ENCODE measurements around the gene C20orf204.
A peak's percentile ranks its signal among the peaks of the same experiment; 100 is the strongest.

C20orf204 gene

GRCh38 chr20:64027981-64028685 lies 7.8 kb upstream of the C20orf204 start:
- no peak for DNase-seq

- DNase-seq: no peak
Observed at GRCh38 chr20:64029293-64030117, 6.5 kb upstream of the C20orf204 start.

DNA sequence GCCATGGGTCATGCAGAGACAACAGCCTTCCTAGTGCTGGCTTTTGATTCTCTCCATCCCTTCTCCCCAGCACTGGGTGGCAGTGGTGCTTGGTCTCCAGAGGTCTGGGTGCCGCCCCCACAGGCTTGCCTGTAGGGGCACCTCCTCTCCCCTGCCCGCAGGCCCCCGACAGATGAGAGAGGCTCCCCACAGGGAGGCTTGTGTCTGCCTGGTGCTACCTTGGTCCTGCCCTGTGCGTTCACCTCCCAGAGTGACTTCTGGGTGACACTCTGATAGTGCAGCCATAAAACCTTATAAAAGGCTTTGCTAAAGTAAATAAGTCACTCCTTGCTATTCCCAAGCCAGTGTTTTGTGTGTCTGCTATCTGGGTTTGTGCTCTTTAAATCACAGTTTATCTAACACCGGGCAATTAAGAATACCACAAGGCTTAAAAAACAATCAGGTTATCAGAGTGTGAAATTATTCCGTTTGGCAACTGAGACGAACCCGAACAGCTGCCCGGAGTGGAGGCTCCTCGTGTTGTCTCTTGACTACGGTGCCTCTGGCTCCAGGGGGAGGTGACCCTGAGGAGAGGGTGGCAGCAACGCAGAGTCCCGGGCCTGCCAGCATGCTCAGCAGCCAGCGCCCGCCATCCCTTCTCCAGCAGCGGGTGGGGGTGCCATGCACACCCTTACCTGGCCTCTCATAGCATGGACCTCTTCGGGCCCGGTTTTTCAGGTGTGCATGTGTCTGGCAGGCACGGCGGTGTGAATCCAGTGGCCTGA lies 5.4 kb upstream of the C20orf204 start:
- no peak for DNase-seq

DNA sequence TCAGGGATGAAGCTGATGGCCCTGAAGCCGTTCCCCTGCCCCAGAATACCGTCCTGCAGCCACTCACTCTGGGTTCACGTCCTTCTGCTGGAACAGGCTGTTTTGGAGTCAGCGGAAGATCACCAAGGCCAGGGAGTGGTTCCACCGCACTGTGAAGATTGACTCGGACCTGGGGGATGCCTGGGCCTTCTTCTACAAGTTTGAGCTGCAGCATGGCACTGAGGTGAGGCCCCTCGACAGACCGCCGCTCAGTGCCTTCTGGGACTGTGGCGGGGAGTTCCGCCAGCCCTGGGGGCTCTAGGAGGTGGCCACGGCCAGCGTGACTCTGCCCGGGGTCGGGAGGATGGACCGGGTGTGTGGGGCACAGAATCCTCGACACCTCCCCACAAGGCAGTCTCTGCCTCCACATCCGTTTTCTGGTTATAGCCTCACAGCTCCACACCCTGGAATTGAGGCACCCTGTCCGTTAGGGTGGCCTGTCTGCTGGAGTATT lies 4.1 kb upstream of the C20orf204 start:
- no peak for DNase-seq

GRCh38 chr20:64032706-64033624 lies 3.0 kb upstream of the C20orf204 start:
- DNase-seq: no peak

- DNase-seq: no peak
Observed at GRCh38 chr20:64033981-64034493, 1.9 kb upstream of the C20orf204 start.

- peak in 1 of 2 experiments; percentile 61 for DNase-seq
Observed at GRCh38 chr20:64035066-64035932, 683 bp upstream of the C20orf204 start.

DNA sequence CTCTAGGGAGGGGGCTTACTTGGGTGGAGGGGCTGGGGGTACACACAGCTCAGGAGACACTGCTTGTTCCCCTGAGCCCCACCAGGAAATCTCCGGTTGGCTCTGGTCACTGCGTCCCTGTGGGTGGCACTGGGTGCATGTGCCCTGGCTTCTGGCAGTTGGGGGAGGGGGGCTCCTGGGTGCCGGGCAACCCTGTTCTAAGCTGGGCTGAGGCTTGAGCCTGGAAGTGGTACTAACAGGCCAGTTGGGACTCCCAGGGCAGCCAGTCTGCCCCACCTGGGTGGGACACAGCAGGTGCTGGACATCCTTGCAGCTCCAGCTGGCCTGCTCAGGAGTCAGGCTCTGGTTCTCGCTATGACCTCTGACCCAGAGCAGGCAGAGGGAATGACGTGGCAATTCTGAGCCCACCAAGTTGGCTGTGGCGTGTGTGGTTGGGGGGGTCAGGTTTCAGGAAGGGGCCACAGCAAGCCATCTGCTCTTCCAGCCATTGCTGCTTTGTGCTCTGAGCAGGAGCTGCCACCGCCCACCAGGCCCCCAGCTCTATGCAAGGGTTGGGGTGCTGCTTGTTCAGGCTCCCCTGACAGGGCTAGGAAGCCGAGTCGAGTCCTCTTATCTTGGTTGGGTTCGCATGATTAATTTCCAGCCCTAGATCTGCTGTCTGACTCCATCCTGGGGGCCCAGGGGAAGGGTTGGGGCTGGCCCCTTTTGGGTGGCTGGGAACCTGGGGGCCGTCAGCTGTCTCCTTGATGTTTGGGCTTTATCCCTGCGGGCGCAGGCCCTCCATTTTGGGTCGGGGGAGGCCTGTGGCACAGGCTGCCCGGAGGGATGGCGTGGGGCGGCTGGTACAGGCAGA lies 590 bp downstream of the C20orf204 start:
- peak in 1 of 2 experiments; percentile 52 for DNase-seq

- no peak for DNase-seq
Observed at GRCh38 chr20:64037199-64037497, 1.2 kb downstream of the C20orf204 start.

GRCh38 chr20:64037498-64038213 lies 1.7 kb downstream of the C20orf204 start:
- DNase-seq: peak in 1 of 2 experiments; percentile 49

DNA sequence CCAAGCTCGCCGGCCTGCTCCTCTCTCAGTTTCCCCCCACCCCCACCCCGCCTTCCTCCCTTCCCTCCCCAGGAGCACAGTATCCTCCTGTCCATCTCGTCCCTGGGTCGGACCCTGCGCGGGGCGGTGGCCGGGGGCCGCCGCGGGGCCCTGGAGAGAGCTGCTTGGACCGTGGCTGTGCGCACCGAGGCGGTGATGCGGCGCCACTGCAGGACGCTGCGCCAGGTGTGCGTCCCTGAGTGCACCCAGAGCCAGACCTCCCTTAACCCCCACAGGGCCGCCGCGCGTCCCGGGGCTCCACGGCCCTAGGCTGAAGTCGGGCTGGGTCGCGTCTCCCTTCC lies 2.2 kb downstream of the C20orf204 start:
- no peak for DNase-seq

GRCh38 chr20:64038565-64039292 lies 2.7 kb downstream of the C20orf204 start:
- DNase-seq: peak; percentile 82 to 84

GRCh38 chr20:64039293-64040160 lies 3.5 kb downstream of the C20orf204 start:
- DNase-seq: no peak

GRCh38 chr20:64040231-64041039 lies 4.5 kb downstream of the C20orf204 start:
- DNase-seq: no peak

DNA sequence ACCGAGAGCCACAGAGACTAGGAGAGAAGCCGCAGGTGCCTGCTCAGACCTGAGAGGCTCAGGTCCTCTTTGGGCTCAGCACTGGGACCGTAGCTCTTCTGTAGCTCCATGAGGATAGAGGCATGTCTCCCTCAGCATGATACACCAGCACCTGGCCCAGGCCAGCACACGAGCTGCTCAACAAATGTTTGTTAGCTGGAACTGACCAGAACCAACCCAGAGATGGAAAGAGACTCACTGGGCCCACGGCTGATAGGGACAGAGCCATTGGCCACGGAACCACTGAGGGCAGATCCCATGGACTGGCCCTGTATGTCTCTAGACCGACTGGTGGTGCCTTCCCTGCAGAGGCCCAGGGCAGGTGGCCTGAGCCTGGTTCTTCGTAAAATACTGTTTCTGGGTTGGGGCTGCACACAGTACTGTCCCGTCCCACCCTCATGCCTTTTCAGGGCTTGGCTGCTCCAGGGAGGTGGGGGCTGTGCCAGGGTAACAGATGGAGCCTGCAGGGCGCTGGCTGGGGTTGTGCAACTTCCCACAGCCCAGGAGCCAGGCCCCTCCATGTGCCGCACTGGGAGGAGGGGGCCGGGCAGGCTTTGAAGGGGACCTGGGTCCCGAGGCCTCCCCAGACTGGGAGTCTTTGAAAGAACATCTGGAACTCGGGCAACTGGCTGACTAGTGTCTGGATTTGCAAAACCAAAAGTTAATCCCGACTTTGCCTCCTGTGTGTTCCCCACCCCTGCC lies 5.2 kb downstream of the C20orf204 start:
- DNase-seq: no peak

DNA sequence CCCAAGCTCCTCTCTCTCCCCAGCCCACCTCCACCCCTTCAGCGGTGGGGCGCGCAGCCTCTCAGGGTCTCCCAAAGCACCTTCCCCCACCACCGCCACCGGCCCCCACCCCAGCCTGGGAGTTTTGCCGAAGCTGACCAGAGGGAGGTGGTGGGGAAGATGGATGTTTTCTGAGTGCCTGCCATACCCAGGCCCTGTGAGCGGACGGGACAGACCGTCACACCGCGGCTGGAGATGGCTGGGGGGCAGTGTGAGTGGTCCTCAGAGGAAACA lies 5.7 kb downstream of the C20orf204 start:
- peak in 1 of 2 experiments; percentile 22 for DNase-seq

Data from activated CD4-positive, alpha-beta T cell treated with anti-CD3 and anti-CD28 coated beads, Interleukin-2, amount 50 U/mL, for 48 hours (primary cell).